Activated CD4-positive, alpha-beta T cell treated with anti-CD3 and anti-CD28 coated beads for 48 hours (primary cell): Measurements from ENCODE around the gene GADD45B.
A peak's percentile ranks its signal among the peaks of the same experiment; 100 is the strongest.
"Not testable (repeated sequence)": the region's sequence is repeated elsewhere in the genome, so short reads cannot be mapped to it uniquely, and the experiment has no call there.

Source experiments
- DNase-seq: peaks from one replicate; pipeline ENCODE4 v3.0.0-alpha.2; 2020

GADD45B gene

GRCh38 chr19:2490659-2491058 lies 14.7 kb downstream of the GADD45B start:
- DNase-seq: no peak

DNA sequence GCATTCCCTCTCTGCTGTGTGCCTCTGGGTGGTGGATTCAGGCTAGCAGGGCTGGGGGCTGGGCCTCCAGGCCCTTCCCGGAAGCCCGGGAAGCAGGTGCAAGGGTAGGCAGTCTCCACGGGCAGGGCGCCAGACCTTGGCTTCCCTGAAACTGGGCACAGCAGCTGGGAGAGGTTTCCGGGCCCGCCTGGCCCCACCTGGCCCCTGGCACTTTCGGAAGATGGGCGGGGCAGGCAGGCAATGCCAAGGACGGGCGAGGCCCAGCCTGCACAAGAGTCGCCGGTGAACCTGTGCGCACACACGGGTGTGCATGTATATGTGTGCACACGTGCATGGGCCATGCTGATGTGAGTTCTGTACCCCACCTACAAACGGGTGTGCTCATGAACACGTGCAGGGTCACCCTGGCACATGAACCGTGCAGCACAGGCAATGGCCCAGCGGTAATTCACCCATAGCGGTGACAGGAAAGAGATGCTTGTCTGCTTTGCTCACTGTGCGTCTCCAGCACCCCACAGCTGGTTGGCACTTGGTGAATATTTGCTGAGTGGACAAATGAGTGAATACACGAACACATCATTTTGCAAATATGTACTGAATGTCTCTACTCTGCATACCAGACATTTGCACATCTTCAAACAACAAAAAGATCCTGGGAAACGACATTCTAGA lies 15.3 kb downstream of the GADD45B start:
- DNase-seq: no peak

- DNase-seq: no peak
Measured at GRCh38 chr19:2492870-2493269, 16.9 kb downstream of the GADD45B start.

DNA sequence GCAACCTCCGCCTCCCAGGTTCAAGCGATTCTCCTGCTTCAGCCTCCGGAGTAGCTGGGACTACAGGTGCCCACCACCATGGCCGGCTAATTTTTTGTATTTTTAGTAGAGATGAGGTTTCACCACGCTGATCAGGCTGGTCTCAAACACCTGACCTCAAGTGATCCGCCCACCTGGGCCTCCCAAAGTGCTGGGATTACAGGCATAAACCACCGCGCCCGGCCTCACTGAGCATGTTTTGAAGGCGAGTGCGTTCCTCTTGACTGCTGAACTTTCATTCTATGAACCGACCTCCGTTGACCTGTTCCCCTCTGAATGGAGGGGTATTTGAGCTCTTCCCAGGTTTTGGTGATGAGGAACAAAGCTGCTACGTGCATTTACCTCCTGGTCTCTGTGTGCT lies 17.5 kb downstream of the GADD45B start:
- DNase-seq: not testable (repeated sequence)

GRCh38 chr19:2494084-2494446 lies 18.1 kb downstream of the GADD45B start:
- DNase-seq: no peak

DNA sequence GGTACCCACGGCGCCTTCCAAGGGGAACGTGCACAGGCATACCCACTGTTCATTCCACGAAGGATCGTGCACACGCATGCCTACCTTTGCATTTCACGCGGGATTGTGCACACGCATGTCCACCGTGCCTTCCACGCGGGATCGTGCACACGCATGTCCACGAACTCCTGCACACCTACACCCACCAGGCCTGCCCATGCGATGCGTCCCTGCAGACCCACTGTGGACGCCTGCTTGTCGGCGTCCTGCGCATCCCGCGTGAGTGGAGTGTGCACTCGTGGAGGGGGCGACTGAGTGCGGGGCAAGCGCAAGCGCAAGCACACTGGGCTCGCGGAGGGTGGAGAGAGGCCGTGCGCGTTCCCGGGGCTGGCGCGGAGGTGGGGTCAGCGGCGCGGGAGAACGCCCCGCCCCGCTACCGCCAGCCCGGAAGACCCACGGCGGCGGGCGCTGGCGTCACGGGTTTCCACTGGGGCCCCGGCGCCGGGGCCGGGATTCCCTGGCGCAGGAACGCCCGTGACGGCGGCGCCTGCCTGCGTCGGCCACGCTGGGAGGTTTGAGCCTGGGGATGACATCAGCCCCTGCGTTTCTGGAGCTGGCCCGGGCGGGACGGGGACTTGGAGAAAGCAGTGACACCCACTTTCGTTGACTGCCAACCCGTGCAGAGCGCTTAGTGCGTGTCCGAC lies 18.7 kb downstream of the GADD45B start:
- DNase-seq: peak; percentile 61

DNA sequence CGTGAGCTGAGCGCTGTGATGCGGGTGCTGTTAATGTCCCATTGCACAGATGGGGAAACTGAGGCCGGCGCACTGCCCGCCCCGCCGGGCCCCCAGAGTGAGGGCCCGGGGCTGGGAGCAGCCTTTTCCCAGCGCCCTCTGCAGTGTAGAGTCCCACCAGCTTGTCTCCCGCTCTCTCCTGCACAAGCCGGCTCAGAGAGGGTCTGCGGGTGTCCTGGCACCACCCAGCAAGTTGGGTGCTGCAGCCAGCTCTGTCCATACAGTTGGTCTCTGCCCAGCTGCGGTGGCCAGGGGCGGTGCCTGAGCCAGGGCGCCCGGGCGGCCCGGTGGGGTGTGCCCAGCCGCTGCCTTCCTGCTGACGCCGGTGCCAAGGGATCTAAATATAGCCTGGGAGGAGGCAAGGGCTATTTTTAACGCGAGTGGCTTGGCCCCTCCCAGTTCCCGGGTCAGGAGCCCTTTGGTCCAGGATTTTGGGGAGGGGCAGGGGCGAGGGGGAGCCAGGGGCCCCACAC lies 19.3 kb downstream of the GADD45B start:
- DNase-seq: no peak

- DNase-seq: no peak
Measured at GRCh38 chr19:2495651-2496316, 19.9 kb downstream of the GADD45B start.

GRCh38 chr19:2497186-2497585 lies 21.3 kb downstream of the GADD45B start:
- DNase-seq: no peak

DNA sequence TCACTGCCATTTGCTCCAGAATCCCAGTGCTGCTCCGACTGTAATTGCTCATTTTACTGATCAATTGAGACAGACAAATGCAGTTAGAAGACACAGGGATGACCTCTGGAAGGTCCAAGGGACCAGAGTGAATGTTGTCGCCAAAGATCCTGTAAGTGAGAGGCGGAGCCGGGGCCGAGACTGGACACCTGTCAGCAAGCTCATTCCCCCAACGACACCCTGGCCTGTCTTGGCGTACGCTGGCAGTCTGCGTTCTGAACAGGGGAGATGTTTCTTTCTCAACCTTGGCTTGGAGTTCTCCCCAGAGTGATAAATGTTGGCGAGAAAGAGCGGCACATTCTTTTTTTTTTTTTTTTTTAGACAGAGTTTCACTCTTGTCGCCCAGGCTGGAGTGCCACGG lies 24.2 kb downstream of the GADD45B start:
- no peak for DNase-seq

GRCh38 chr19:2500841-2501261 lies 24.9 kb downstream of the GADD45B start:
- no peak for DNase-seq

DNA sequence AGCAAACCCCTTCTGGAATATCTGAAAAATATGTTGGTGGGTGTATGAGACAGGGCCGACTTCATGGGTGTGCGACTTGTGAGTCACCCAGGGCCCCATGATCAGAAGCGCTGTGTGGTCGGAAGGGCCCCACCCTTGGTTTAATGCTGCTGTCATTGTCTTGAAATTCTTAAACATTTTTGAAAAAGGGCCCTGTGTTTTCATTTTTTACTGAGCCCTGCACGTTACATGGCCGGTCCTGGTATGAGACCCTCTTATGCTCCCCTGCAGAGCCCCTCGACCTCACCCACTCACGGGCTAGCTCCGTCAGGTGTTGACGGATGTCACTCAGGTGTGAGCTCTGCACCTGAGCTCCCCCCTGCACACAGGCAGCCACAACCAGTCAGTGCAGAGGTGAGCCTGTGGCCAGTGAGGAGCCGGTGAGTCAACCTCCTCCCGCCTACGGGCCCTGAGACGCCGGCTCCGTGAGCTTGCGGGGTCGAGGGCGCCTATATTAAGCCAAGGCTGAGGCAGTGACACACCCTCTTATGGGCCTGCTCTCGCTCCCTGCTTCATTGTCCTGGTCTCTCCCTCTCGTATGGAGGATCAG lies 27.7 kb downstream of the GADD45B start:
- DNase-seq: peak; percentile 81

DNA sequence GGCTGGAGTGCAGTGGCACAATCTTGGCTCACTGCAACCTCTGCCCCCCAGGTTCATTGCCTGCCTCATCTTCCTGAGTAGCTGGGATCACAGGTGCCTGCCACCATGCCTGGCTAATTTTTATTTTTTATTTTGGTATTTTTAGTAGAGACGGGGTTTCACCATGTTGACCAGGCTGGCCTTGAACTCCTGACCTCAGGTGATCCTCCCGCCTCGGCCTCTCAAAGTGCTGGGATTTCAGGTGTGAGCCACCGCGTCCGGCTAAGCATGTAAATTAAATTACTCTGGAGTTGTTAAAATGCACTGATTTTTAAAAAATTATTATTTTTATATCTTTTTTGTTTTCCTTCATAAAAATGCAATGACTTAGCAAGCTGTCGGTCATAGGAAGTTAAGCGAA lies 30.7 kb downstream of the GADD45B start:
- DNase-seq: not testable (repeated sequence)

DNA sequence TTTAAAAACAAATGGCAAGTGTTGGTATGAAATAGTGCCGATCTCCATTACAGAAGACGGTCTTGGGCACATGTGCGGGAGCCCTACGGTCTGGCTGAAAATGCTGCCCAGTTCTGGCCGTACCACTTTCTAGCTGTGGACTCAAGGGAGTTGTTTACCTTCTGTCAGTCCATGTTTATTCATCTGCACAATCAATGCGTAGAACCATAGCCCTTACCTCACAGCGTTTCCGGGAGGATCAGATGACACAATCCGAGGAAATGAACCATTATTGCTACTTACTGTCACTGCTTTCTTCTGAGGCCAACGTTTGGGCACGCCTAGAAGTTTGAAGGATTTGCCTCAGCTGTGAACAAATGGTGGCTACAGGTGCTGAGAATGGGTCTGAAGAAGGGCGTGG lies 31.2 kb downstream of the GADD45B start:
- no peak for DNase-seq

- DNase-seq: no peak
Measured at GRCh38 chr19:2509096-2509495, 33.2 kb downstream of the GADD45B start.

- DNase-seq: no peak
Measured at GRCh38 chr19:2511570-2511969, 35.6 kb downstream of the GADD45B start.

DNA sequence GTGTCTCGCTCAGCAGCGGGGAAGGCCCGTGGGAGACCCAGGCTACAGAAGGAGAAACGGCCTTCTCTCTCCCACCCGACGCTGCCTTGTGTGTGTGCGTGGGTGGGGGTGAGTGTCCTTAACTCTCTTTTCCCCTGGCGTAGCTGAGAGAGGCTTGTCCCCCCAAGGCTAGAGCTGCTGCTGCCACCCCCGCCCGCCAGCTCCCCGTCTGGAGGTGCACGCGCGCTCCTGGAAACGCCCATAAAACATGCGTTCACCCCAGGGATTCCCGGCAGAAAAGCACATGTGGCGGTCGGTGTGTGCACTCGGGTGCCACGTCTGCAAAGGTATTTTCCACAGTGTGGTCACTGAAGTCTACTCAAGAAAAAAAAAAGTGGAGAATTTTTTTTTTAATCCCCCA lies 36.1 kb downstream of the GADD45B start:
- no peak for DNase-seq

DNA sequence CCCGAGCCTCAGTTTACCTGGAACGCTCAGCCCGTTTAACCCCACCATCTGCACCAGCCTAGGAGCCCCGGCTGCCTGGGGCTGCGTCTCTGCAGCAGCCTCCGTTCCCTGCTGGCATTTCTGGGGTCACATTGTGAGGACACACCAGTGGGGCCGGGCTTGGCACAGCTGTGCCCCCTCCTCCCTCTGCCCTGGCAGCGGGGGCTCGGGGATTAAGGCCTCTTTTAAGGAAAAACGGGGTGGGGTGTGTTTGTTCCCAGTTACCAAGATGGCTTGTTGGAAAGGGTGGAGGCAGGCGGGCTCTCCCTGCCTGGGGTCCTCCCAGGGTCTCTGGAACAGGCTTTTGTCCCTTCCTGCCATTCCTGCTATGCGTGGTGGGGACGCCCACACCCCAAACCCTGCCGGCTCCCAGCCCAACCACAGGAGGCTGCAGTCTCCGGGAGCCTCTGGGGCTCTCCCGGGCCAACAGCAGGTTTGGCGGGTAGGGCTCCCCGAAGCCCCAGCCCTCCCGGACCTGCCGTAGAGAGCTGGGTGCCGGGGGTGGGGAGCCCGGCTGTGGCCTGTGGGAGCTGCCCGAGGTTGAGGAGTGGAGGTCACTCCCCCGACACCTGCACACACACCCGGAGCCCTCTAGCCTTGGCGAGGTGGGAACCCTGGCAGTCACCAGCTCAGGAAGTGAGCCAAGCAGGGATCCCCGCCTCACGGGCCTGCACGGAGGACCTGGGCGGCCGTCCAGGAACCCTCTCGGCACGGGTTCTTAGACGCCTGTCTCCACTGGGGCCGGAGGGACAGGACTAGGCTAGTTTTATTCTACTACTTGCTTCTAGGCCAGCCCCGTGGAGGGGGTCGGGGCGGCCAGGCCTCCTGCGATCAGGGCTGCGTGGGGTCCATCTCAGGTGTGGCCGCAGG lies 36.9 kb downstream of the GADD45B start:
- DNase-seq: no peak

DNA sequence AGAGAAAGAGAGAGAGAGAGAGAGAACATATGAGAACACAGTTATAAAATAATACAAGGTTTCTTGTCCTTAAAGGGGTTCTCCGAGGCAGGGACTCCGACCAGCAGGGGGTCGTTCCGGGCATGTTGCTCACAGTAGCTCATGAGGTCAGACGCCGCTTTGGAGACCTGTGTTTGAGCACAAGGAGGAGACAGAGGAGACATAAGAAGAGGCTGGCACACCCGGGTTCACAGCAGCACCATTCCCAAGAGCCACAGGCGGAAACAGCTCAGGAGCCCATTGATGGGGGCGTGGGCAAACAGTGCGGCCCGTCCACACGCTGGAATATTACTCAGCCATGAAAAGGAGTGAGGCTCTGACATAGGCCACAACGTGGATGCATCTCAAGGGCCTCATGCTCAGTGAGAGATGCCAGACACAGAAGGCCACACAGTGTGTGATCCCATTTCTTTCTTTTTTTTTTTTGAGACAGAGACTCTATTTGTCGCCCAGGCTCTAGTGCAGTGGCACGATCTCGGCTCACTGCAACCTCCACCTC lies 39.1 kb downstream of the GADD45B start:
- no peak for DNase-seq

DNA sequence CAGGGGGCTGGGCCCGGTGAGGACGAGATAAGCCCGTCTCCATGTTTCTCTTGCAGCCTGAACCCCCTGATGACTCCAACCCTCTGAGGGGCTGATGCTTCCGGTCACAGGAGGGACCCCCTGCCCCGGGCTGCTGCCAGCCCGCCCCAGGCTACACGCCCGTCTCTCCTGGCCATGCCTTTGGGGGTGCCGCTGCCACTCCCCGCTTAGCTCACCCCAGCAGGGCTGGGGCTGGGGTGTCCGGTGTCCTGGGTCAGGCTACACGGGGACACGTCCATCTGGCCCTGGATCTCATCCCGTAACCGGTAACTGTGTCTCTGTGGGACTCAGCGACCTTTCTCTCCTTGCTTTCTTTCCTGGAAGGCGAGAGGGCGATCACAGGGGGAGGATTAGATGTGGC lies 40.8 kb downstream of the GADD45B start:
- DNase-seq: no peak

DNA sequence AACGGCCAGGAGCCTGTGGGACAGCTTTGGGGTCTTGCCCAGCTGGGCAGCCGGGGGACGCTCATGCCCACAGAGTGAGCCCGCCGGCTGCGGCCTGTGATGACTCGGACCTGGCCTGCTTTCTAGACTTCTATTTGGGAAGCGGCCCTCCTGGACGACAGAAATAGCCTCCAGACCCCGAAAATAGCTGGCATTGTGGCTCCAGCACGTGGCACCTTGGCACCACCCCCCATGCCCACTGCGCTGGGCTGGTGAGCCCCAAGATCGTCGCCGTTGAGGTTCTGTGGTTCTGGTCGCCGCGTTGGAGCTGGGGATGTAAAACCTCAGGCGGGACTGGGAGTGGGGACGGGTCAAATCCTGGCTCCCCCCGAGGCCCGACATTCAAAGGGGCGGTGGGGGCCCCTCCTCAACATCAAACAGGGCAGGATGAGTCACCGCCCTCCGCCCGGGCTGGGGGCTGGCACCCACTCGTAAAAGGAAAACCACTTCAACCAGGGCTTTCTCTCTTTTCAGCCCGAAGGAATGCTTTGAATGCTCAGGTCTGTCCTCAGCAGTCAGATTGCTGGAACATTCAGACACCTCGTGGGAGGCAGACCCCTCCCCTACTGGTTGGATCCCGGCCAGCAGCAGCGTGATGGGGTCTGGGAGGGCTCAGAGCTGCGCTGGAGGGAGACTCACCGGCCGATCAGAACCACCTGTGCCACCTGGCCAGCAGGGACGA lies 42.1 kb downstream of the GADD45B start:
- no peak for DNase-seq

DNA sequence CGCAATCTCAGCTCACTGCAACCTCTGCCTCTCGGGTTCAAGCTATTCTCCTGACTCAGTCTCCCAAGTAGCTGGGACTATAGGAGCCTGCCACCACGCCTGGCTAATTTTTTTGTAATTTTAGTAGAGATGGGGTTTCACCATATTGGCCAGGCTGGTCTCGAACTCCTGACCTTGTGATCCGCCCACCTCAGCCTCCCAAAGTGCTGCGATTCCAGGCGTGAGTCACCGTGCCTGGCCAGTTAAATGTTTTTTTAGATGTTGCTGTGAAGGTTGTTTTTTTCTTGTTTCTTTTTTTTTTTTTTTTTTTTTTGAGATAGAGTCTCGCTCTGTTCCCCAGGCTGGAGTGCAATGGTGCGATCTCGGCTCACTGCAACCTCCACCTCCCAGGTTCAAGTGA lies 42.9 kb downstream of the GADD45B start:
- DNase-seq: not testable (repeated sequence)
